H1 (cell line): ENCODE data around the gene KRT35. TPM values are rescaled to one million over a fixed set of nuclear protein-coding genes. Genes with fewer than 3 reads are reported as not detected.

Experiments used
- CTCF ChIA-PET: fragments of 300-600 bp; sonication (Branson Sonifier 250); formaldehyde crosslinking; loops from one replicate; lab custom pipeline; 2021; ENCODE audit not compliant: partially characterized antibody; lab: Charles Lee
- POLR2A ChIA-PET: fragments of 300-600 bp; sonication (Branson Sonifier 250); formaldehyde crosslinking; loops from one replicate; lab custom pipeline; 2021; ENCODE audit warnings: inconsistent platforms; ENCODE audit not compliant: partially characterized antibody; lab: Charles Lee
- DNase-seq, 2 experiments: peaks; one replicate each; pipeline versions ENCODE4 v3.0.0 to v3.0.0-alpha.2; 2010 to 2022; ENCODE audit warnings: low spot score in 2 of 2, low read depth in 1 of 2, mixed read lengths in 1 of 2
- FAIRE-seq: peaks from 2 replicates; lab custom pipeline; 2011; peaks lifted over from hg19 to GRCh38; lab: Jason Lieb, UNC
- H2AFZ ChIP-seq: 2 replicates; pipeline ENCODE4 v1.8.1; 2012; ENCODE audit warnings: low read length, inconsistent platforms
- H2AK5ac ChIP-seq: 2 replicates; pipeline ENCODE4 v1.6.1; 2013; ENCODE audit warnings: low read depth, low read length
- H2BK120ac ChIP-seq: replicated peaks from 2 replicates; pipeline ENCODE3; 2013; ENCODE audit warnings: low read depth, low read length, inconsistent platforms
- H2BK12ac ChIP-seq: 2 replicates; pipeline ENCODE4 v1.6.1; 2013; ENCODE audit warnings: low read depth, low read length
- H2BK15ac ChIP-seq: 2 replicates; pipeline ENCODE4 v1.6.1; 2013; ENCODE audit warnings: low read length
- H2BK20ac ChIP-seq: 2 replicates; pipeline ENCODE4 v1.6.1; 2013; ENCODE audit warnings: low read length
- H2BK5ac ChIP-seq: 2 replicates; pipeline ENCODE4 v1.6.1; 2013; ENCODE audit warnings: low read depth, low read length
- H3K14ac ChIP-seq: 2 replicates; pipeline ENCODE4 v1.6.1; 2013; ENCODE audit warnings: inconsistent platforms; ENCODE audit not compliant: insufficient read length
- H3K18ac ChIP-seq: 2 replicates; pipeline ENCODE4 v1.6.1; 2013; ENCODE audit warnings: low read length; ENCODE audit errors: extremely low read depth
- H3K23ac ChIP-seq: 2 replicates; pipeline ENCODE4 v1.6.1; 2013; ENCODE audit warnings: inconsistent platforms; ENCODE audit not compliant: insufficient read length
- H3K23me2 ChIP-seq: 2 replicates; pipeline ENCODE4 v1.6.1; 2013; ENCODE audit warnings: low read depth, low read length
- H3K27ac ChIP-seq: 2 replicates; pipeline ENCODE4 v1.6.1; 2011; ENCODE audit warnings: low read depth, low read length, inconsistent platforms
- H3K27me3 ChIP-seq, 4 experiments: replicated peaks in 1 of 4; 1 replicate in 1 of 4; 2 replicates in 3 of 4; pipeline versions ENCODE4 v1.6.1 to v1.8.1; 2011 to 2013; ENCODE audit warnings: low read length in 3 of 4, mild to moderate bottlenecking in 3 of 4, inconsistent platforms in 2 of 4, mixed read lengths in 2 of 4, moderate library complexity in 1 of 4; ENCODE audit not compliant: control insufficient read depth in 3 of 4, insufficient read depth in 3 of 4; ENCODE audit errors: extremely low read depth in 1 of 4
- H3K36me3 ChIP-seq, 4 experiments: 2 replicates each; pipeline versions ENCODE4 v1.6.1 to v1.8.1; 2011 to 2013; ENCODE audit warnings: mild to moderate bottlenecking in 4 of 4, low read length in 3 of 4, moderate library complexity in 2 of 4, control low read depth in 1 of 4, inconsistent platforms in 1 of 4; ENCODE audit not compliant: insufficient read depth in 4 of 4, control insufficient read depth in 2 of 4
- H3K4ac ChIP-seq: replicated peaks from 2 replicates; pipeline ENCODE3; 2013; ENCODE audit warnings: low read length, low read depth, mixed read lengths, inconsistent platforms; ENCODE audit not compliant: insufficient read length
- H3K4me1 ChIP-seq, 4 experiments: replicated peaks in 1 of 4; 1 replicate in 1 of 4; 2 replicates in 3 of 4; pipeline versions ENCODE4 v1.6.1 to v1.8.1; 2011 to 2013; ENCODE audit warnings: low read length in 3 of 4, inconsistent platforms in 2 of 4, mixed read lengths in 1 of 4; ENCODE audit not compliant: insufficient read depth in 4 of 4, control insufficient read depth in 3 of 4
- H3K4me2 ChIP-seq, 2 experiments: 2 replicates each; pipeline versions ENCODE4 v1.6.1 to v1.8.1; 2011 to 2013; ENCODE audit warnings: low read depth in 2 of 2, low read length in 2 of 2, control low read depth in 1 of 2, inconsistent platforms in 1 of 2, mild to moderate bottlenecking in 1 of 2; ENCODE audit not compliant: insufficient read depth in 1 of 2
- H3K4me3 ChIP-seq, 4 experiments: fragments of 200-600, 300-600 bp in 1 of 4; sonication (generic), shearing (Covaris generic), sonication (Bioruptor Twin) in 1 of 4; 2 replicates each; pipeline versions ENCODE4 v1.5.1 to v1.8.1; 2011 to 2016; ENCODE audit warnings: low read length in 4 of 4, low read depth in 3 of 4, control low read depth in 2 of 4, inconsistent platforms in 2 of 4, mild to moderate bottlenecking in 2 of 4, mixed read lengths in 1 of 4, moderate library complexity in 1 of 4; ENCODE audit not compliant: insufficient read depth in 2 of 4; ENCODE audit errors: extremely low read depth in 1 of 4
- H3K56ac ChIP-seq: replicated peaks from 2 replicates; pipeline ENCODE3; 2013; ENCODE audit warnings: low read depth, mild to moderate bottlenecking, mixed read lengths, low read length, inconsistent platforms; ENCODE audit not compliant: insufficient read length
- H3K79me1 ChIP-seq: 2 replicates; pipeline ENCODE4 v1.6.1; 2013; ENCODE audit warnings: low read depth, low read length, control low read depth
- H3K79me2 ChIP-seq, 2 experiments: 2 replicates each; pipeline versions ENCODE4 v1.6.1 to v1.8.1; 2012 to 2013; ENCODE audit warnings: low read length in 2 of 2, mild to moderate bottlenecking in 2 of 2, inconsistent platforms in 1 of 2; ENCODE audit not compliant: insufficient read depth in 2 of 2, control insufficient read depth in 1 of 2
- H3K9ac ChIP-seq, 4 experiments: replicated peaks in 1 of 4; 1 replicate in 1 of 4; 2 replicates in 3 of 4; pipeline versions ENCODE4 v1.6.1 to v1.8.1; 2011 to 2013; ENCODE audit warnings: low read depth in 3 of 4, low read length in 3 of 4, control low read depth in 2 of 4, mild to moderate bottlenecking in 2 of 4, moderate library complexity in 2 of 4, inconsistent platforms in 1 of 4; ENCODE audit errors: extremely low read depth in 1 of 4
- H3K9me3 ChIP-seq, 2 experiments: 2 replicates each; pipeline versions ENCODE4 v1.6.1 to v1.8.1; 2012 to 2013; ENCODE audit warnings: mild to moderate bottlenecking in 2 of 2, moderate library complexity in 2 of 2, control low read depth in 1 of 2, inconsistent platforms in 1 of 2, low read depth in 1 of 2, low read length in 1 of 2, mixed read lengths in 1 of 2; ENCODE audit not compliant: insufficient read depth in 2 of 2
- H4K20me1 ChIP-seq, 2 experiments: replicated peaks in 1 of 2; 2 replicates each; pipeline versions ENCODE3 to v1.8.1; 2011 to 2013; ENCODE audit warnings: inconsistent platforms in 2 of 2, low read length in 2 of 2, mild to moderate bottlenecking in 1 of 2; ENCODE audit not compliant: insufficient read depth in 2 of 2, control insufficient read depth in 1 of 2
- H4K5ac ChIP-seq: 2 replicates; pipeline ENCODE4 v1.6.1; 2013; ENCODE audit warnings: low read length, low read depth, mixed read lengths, inconsistent platforms; ENCODE audit not compliant: insufficient read length
- H4K8ac ChIP-seq: 2 replicates; pipeline ENCODE4 v1.8.0; 2013; ENCODE audit warnings: mild to moderate bottlenecking, moderate library complexity, low read length, inconsistent platforms; ENCODE audit not compliant: insufficient read depth; ENCODE audit errors: extremely low read depth
- H4K91ac ChIP-seq: replicated peaks from 2 replicates; pipeline ENCODE3; 2013; ENCODE audit warnings: low read length, mixed read lengths, inconsistent platforms; ENCODE audit not compliant: insufficient read length
- BRCA1 ChIP-seq: IDR thresholded peaks from 2 replicates; pipeline ENCODE4 v1.6.1; 2012; ENCODE audit warnings: low read depth, low read length, improper control_type of control experiment
- HDAC2 ChIP-seq, 2 experiments: fragments of 300-600 bp in 1 of 2; sonication (generic) in 1 of 2; IDR thresholded peaks; 2 replicates each; pipeline ENCODE4 v1.6.1; 2011 to 2012; ENCODE audit warnings: low read depth in 2 of 2, low read length in 2 of 2, mild to moderate bottlenecking in 2 of 2, moderate library complexity in 2 of 2, borderline replicate concordance in 1 of 2, inconsistent platforms in 1 of 2
- HDAC6 ChIP-seq: IDR thresholded peaks from one replicate; pipeline ENCODE4 v1.7.1; 2012; ENCODE audit warnings: low read depth, mild to moderate bottlenecking, inconsistent platforms, low read length, moderate library complexity
- JUND ChIP-seq: IDR thresholded peaks from 2 replicates; pipeline ENCODE4 v1.6.1; 2011; ENCODE audit warnings: mild to moderate bottlenecking, improper control_type of control experiment, low read length
- KDM5A ChIP-seq: fragments of 200-600 bp; IDR thresholded peaks from 2 replicates; pipeline ENCODE4 v1.7.1; 2012; ENCODE audit warnings: mild to moderate bottlenecking, low read length, inconsistent platforms, mixed read lengths
- RAD21 ChIP-seq, 2 experiments: IDR thresholded peaks in 1 of 2; conservative IDR thresholded peaks in 1 of 2; 2 replicates each; pipeline ENCODE4 v1.6.1; 2011; ENCODE audit warnings: low read depth in 2 of 2, low read length in 2 of 2, improper control_type of control experiment in 1 of 2, inconsistent platforms in 1 of 2, mild to moderate bottlenecking in 1 of 2, moderate library complexity in 1 of 2
- SP2 ChIP-seq: IDR thresholded peaks from 2 replicates; pipeline ENCODE4 v1.6.1; 2012; ENCODE audit warnings: mild to moderate bottlenecking, low read length, inconsistent platforms
- SP4 ChIP-seq: IDR thresholded peaks from 2 replicates; pipeline ENCODE4 v1.6.1; 2012; ENCODE audit warnings: low read length, inconsistent platforms
- YY1 ChIP-seq: IDR thresholded peaks from 2 replicates; pipeline ENCODE4 v1.6.1; 2011; ENCODE audit warnings: low read depth, mild to moderate bottlenecking, low read length
- WGBS, 2 experiments: shearing (Covaris generic) in 1 of 2; methylation state at CpG; one replicate each; pipeline versions ENCODE4 v1.1.6 to v1.1.7; 2013 to 2015; ENCODE audit warnings: low lambda C conversion rate in 2 of 2, mixed read lengths in 2 of 2, inconsistent platforms in 1 of 2, low coverage in 1 of 2, missing lambda C conversion rate in 1 of 2; ENCODE audit not compliant: insufficient replicate concordance in 2 of 2, insufficient coverage in 1 of 2, insufficient read length in 1 of 2; ENCODE audit errors: extremely low coverage in 1 of 2, missing lambda C conversion rate in 1 of 2; 5-methylcytosine and 5-hydroxymethylcytosine counted together
- polyA plus RNA-seq, 7 experiments: library from polyadenylated mRNA; depleted of rRNA in 3 of 7; stranded (reverse) in 5 of 7; unstranded in 2 of 7; fragments of >200 nt in 5 of 7; fragments of 200-250 nt in 2 of 7; gene quantifications; 1 replicate in 5 of 7; 2 replicates in 1 of 7; 4 replicates in 1 of 7; pipeline versions ENCODE4 v1.2.1 to v1.2.3, GENCODE V29; 2011 to 2013; ENCODE audit warnings: missing spikeins in 2 of 7, mixed read lengths in 2 of 7
- total RNA-seq: library from RNA; stranded (reverse); fragmentation: NEBNext Ultra II Directional; extraction: Animal tissue kit (Norgen Biotek cat#: 25700); gene quantifications from 2 replicates; pipeline ENCODE4 v1.2.1, GENCODE V29; 2021
- TF ChIP-seq, protein P1 (sequence below): IDR thresholded peaks from 2 replicates; pipeline ENCODE4 v1.6.1; 2012; ENCODE audit warnings: low read length, inconsistent platforms

Gene KRT35
- total and polyA plus RNA-seq, 2 of the 8 experiments (the other 6 are each of a cell fraction or from before 2014, with no cell fraction given), result not detected

DNA sequence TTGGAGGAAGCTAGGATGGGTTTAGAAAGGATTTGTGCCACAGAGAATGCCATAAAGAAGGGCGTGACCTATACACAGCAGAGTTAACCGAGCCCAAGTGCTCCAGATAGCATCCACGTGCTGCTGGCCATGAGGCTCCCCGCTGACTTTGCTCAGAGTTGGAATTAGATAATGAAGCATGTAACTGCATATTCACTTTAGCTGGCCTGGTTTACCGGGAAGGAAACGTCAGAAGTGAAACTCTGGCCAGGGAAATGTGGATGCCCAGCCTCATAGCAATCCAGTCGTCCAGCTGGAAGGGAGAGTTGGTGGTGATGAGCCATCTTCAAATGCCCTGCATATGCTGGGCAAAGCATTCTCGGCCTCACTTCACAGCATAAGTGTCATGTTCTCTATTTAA lies 6.1 kb downstream of the KRT35 start:
- H3K27me3 ChIP-seq, result no peaks in the 10 kb centered on the region; a peak in 2 of 7 replicates
- FAIRE-seq, result no peak
- TF ChIP-seq BRCA1, result no peak
- no peak for TF ChIP-seq HDAC2 (IDR thresholded peaks at IDR 0.05; ENCODE audit: borderline replicate concordance in 1 of 2, low read depth in 2 of 2, low read length in 2 of 2)
- no peak for TF ChIP-seq RAD21 (IDR thresholded peaks at IDR 0.05 in 1 of 2, conservative IDR thresholded peaks at IDR 0.05 in 1 of 2; ENCODE audit: low read depth in 2 of 2, low read length in 2 of 2)
- no peak for TF ChIP-seq JUND
- TF ChIP-seq KDM5A, result no peak
- TF ChIP-seq, protein P1, sequence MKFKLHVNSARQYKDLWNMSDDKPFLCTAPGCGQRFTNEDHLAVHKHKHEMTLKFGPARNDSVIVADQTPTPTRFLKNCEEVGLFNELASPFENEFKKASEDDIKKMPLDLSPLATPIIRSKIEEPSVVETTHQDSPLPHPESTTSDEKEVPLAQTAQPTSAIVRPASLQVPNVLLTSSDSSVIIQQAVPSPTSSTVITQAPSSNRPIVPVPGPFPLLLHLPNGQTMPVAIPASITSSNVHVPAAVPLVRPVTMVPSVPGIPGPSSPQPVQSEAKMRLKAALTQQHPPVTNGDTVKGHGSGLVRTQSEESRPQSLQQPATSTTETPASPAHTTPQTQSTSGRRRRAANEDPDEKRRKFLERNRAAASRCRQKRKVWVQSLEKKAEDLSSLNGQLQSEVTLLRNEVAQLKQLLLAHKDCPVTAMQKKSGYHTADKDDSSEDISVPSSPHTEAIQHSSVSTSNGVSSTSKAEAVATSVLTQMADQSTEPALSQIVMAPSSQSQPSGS, result no peak
- no peak for TF ChIP-seq HDAC6
- no peak for TF ChIP-seq SP2
- no peak for TF ChIP-seq YY1
- no peak for TF ChIP-seq SP4

More for the DNA sequence above, 6.1 kb downstream of the KRT35 start:
- no peak overlapping the region for H2AK5ac ChIP-seq
- H3K23me2 ChIP-seq, result no peaks in the 10 kb centered on the region
- H3K36me3 ChIP-seq, result no peaks in the 10 kb centered on the region
- no peak overlapping the region for H3K27ac ChIP-seq
- 87% methylated on average over 8 of the region's 8 CpGs; no CpG with 5 or more reads in 1 of the 2 experiments for WGBS, 2 experiments
- H2BK120ac ChIP-seq, result no peak overlapping the region
- no peak overlapping the region for H3K18ac ChIP-seq
- H3K79me2 ChIP-seq, result no peaks in the 10 kb centered on the region
- H2BK15ac ChIP-seq, result no peak overlapping the region
- no peak overlapping the region for H4K8ac ChIP-seq
- H3K79me1 ChIP-seq, result no peaks in the 10 kb centered on the region
- H2BK5ac ChIP-seq, result no peak overlapping the region
- no peak overlapping the region for H2AFZ ChIP-seq
- H4K5ac ChIP-seq, result no peak overlapping the region
- no peaks in the 10 kb centered on the region for H4K20me1 ChIP-seq
- no peak overlapping the region for H2BK20ac ChIP-seq
- no peak overlapping the region for H3K9ac ChIP-seq
- H3K56ac ChIP-seq, result no peak overlapping the region
- DNase-seq, result no peak
- H3K14ac ChIP-seq, result no peak overlapping the region
- no peak overlapping the region for H3K4me2 ChIP-seq
- H3K9me3 ChIP-seq, result no peaks in the 10 kb centered on the region
- ChIA-PET POLR2A (interaction anchor here (1.1 kb wide), 1 partner anchor 215 kb away, joined by 4 read pairs; no protein-coding TSS in a partner anchor), CTCF (interaction anchor here (1.2 to 2.0 kb wide), 4 partner anchors 9 to 96 kb away, joined by 3 to 7 read pairs (median 4); no protein-coding TSS in a partner anchor)
- H3K4me1 ChIP-seq, result no peaks in the 10 kb centered on the region
- H4K91ac ChIP-seq, result no peak overlapping the region
- no peak overlapping the region for H3K23ac ChIP-seq
- no peak overlapping the region for H2BK12ac ChIP-seq
- no peak overlapping the region for H3K4ac ChIP-seq
- H3K4me3 ChIP-seq, result no peak overlapping the region
